GM19324 (cell line): ENCODE measurements around the gene TP53RK.
"Not testable (repeated sequence)": the region's sequence is repeated elsewhere in the genome, so short reads cannot be mapped to it uniquely, and the experiment has no call there.

Experiments used
- ATAC-seq: cut with Tn5 transposase; IDR thresholded peaks from one replicate; pipeline ENCODE4 v1.9.1; 2021; ENCODE audit warnings: mild to moderate bottlenecking, moderate library complexity; ENCODE audit not compliant: unreplicated experiment, low FRiP score

TP53RK gene

DNA sequence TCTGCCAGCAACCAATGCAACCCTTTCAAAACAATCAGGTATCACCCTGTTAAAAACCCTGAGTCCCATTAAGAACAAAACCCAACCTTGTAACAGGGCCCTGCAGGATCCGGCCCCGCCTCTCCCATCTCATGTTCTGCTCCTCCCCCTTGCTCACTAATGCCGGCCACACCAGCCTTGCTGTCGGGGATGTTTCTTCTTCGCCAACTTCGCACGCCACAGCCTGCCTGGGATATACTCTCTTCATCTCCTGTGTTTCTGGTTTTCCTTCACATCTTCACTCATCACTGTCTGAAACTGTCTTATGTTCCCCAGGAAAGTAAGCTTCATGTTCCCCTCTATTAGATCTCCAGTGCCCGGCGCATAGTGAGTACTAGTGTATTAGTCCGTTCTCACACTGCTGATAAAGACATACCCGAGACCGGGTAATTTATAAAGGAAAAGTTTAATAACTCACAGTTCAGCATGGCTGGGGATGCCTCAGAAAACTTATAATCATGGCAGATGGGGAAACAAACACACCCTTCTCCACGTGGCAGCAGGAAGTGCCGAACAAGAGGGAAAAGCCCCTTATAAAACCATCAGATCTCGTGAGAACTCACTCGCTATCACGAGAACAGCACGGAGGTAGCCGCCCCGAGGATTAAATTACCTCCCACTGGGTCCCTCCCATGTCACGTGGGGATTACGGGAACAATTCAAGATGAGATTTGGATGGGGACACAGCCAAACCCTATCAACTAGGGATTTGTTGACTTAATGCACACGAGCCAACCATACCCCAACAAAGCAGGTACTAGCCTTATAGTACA, 5.1 kb downstream of the TP53RK start:
- ATAC-seq: no peak

DNA sequence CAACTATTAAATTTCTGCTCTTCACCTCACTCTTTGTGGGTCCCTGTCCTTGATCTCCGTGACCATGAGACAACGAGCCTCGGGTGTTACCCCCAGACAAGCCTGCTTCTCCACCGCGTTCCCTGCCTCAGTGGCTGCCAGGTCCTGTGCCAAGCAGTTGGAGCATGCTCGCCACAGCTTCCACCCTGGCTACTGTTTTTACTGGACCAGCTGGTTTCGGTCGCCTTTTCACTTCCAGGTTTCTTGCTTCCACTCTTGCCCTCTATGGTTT, 5.6 kb downstream of the TP53RK start:
- no peak for ATAC-seq

DNA sequence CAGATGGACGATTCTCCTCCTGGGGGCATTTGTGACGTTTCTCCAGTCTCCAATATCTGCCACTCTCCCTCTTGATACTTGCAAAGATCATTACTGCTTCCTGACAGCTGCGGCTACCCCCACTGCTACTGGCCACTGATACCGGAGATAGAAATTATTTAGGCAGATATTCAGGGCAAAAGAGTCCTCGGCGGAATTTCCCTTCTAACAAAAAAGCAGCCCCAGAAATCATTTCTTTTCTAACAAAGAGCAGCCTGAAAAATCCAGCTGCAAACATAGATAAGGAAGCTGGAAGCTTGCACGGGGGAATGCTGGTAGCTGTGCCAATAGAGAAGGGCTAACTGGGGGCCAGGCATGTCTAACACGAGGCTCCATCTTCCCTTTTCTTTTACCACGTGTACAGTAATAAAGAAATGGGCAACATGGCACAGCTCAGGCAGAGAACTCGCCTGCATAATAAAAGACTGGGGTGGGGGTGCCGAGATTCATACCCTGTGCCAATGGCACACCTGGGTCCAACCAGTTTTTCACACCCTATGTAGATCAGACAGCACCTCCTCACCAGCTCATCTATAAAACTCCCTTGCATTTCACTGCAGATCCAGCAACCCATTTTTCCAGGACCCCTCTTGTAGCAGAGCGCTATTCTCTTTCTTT, 6.1 kb downstream of the TP53RK start:
- no peak for ATAC-seq

DNA sequence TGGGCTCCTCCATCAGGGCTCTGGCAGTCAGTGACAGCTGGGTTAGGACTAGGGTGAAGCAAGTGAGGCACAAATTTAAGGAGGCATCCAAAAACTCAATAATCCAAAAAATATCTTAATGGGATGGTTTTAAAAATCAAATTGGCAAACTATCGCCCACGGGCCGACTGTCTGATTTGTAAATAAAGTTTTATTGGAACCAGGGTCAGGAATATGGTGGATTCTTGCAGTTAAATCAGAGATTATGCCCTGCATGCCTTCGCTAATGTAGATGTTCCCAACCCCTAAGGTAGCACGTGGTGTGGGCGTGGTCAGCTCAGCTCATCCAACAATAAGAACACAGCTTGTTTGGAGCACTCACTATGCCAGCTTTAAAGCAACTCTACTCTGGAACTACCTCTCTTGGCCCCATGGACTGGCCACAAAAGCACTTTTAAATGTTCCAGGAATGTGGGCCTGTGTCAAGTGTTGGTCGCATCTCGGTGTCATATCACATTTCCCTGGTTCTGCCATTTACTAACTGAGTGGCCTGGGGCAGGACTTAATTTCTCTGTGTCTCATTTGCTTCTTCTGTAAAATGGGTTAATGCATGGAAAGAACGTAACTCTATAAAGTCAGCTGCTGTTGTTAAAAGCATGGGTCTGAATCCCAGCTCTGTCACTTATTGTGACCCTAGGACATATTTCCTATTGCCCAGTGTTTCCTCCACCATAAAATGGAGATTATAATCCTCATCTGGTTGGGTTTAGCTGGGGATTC, 7.0 kb downstream of the TP53RK start:
- ATAC-seq: no peak

DNA sequence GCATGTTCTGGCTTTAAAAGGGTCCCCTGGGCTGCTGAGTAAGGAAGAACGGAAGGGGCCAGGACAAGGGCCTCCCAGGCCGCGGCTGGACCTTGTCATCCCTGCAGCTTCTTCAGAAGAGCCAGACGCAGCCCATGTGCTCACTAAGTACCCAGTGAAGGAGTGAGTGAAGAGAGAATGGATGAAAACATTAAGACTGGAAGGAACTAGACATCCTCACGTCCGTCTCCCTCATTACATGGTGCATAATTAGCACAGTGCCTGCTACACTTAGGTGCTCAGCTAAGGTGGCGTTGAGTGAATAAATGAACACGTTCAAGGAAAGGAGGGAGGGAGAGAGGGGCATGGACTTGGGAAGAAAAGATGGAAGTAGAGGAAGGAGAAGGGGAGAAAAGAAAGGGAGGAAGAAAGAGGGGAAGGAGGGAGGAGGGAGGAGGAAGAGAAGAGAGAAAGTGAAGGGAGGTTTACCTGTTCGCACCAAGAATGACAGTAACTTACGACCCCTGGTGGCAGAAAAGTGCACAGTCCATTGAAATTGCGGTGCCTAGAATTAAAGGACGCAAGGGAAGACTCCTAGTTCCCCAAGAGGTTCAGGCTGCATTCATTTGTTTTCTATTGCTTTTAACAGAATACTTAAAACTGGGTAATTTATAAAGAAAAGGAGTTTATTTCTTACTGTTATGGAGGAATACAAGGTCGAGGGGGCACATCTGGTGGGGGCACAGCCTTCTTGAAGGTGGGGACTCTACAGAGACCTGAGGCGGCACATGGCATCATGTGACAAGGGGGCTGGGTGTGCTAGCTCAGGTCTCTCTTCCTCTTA, 8.0 kb downstream of the TP53RK start:
- ATAC-seq: no peak

DNA sequence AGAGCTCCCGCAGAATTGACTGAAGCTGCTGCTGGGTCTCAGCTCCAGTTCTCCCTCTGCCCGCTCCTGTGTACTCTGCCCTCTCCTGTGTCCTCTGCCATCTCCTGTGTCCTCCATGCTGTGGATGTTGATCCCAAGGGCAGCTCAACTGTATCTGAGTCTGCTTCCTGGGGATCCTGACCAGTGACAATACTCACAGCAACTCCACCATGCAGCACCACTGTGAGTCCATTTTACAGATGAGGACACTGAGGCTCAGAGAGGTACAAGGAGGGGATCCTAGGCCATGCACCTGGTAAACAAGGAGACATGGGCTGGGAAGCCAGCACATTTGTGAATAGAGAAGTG, 8.6 kb downstream of the TP53RK start:
- no peak for ATAC-seq

DNA sequence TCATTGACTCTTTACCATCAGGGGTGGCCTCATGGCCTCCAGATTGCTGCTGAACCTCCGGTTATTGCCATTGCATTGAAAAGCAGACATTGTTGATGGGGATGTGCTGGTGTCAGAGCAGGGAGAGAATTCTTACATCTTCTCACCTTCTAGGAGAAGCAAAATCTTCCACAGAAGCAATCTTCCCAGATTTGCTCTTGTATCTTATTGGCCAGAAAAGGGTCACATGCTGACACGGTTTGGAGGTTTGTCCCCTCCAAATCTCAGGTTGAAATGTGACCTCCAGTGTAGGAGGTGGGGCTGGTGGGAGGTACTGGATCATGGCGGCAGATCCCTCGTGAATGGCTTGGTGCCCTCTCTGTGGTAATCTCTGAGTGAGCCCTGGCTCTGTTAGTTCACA, 10.7 kb downstream of the TP53RK start:
- no peak for ATAC-seq

DNA sequence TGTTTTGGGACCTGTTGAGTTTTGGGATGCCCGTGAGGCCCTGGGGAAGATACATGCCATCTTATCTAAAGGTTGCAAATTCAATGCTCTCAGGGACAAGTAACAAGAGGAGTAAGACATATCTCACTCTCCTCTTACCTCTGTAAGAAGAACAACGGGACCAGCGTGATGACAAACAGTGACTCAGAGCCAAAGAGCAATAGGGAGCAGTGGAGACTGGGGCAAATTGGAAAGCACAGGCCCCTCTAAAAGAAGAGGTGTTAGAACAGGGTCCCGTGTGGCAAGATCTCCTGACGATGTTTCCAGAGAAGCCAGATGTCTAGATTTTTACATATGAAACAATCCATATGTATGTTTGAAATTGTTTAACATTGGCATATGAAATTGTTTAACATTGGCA, 11.6 kb downstream of the TP53RK start:
- ATAC-seq: no peak

DNA sequence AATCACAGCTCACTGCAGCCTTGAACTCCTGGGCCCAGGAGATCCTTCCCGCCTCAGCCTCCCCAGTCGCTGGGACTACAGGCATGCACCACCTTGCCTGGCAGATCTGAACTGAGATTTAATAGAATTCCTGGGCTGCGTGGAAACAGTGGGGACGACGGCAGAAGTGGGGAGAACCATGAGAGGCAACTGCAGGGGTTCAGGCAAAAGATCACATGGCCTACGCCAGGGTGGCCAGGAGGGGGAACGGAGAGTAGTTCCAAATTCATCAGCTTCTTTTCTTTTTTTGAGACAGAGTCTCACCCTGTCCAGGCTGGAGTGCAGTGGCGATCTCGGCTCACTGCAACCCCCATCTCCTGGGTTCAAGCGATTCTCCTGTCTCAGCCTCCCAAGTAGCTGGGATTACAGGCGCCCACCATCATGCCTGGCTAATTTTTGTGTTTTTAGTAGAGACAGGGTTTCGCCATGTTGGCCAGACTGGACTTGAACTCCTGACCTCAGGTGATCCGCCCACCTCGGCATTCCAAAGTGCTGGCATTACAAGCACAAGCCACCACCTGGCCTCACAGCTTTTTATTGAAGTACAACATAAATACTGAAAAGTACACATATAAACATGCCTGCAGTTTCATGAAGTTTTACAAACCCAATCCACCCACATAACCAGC, 12.5 kb downstream of the TP53RK start:
- ATAC-seq: not testable (repeated sequence)

DNA sequence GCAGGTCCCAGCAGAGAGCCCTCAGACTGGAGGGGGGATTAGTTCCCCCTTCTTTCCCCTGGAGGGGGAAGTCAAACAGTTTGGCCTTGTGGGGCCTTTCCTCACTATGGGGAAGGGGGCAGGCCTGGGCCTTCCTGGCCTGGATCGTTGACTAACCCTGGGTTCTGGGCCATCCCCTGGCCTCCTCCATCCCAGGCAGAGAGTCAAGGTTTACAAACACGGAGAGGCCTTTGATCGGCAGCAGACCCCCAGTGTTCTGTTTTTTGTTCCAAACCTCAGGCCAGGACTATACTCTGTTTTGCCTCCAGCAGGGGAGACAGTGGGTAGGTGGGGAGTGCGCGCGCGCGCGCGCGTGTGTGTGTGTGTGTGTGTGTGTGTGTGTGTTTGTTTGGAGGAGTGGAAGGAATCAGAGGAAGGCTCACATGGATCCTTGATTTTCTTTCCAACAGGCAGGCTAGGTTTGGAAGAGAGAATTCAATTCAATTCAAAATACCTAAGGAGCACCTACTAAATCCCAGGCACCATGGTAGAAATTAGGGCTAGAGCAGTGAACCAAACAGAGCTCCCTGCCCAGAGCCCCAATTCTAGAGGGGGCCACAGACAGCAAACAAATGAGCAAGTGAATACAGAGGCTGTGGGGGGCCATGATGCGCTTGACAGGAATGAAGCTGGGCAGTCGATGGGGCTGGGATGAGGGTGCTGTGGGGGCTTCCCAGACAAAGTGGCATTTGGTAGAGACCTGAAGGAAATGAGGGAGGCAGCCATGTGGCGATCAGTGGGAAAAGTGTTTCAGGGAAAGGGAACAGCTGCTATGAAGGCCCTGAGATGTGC, 14.8 kb downstream of the TP53RK start:
- ATAC-seq: no peak

DNA sequence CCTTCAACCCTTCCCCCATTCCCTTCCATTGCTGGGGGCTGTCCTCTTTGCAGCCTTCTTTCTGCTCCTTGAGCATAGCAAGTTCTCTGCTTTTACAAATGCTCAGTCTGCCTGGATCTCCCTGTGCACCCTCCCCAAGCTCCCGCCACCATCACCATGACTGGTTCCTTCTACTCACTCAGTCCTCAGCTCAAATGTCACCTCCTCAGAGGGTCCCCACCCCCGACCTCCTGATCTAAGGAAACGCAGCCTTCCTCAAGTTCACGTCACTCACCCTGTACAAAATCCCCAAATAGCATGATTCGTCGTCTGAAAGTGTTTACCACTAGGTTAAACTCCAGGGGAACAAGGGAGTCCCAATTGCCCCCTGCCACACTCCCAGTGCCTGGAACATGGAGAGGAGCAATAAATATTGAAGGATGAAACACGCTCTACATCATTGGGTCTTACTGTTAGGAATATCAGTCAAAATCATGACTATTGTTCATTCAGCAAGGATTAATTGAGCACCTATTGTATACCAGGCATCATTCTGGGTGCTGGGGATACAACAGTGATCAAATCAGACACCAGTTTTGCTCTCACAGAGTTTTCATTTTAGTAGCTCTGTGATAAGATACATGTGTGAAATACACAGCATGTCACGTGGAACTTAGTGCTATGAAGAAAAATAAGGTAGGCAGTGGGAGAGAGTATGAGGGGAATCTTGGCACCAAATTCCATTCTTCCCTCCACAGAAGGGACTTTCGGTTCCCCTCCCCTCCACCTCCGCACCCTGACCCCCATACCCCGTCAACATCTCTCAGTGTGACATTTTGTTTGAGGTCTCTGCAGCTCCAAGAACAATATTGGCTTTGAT, 15.6 kb downstream of the TP53RK start:
- ATAC-seq: no peak

DNA sequence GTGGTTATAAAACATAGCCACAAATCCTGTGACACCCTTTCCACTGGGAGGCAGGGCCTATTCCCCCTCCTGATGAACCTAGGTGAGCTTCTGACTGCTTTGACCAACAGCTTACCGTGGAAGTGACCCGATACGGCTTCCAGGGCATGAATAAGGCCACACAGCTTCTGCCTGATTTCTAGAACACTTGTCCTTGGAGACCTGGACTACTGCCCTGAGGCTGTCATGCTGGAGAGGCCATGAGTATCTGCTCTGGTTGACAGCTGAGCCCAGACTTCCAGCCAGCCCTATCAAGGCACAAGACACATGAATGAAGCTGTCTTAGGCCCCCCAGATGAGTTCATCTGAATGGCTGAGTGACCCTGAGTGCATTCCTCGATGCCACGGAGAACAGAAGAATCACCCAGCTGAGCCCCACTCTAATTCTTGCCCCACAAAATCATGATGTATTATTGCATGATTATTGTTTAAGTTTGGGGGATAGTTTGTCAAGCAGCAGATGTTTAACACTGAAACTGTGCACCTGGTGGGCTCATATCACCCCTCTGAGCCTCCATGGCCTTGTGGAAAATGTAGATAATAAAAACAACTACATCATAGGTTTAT, 16.6 kb downstream of the TP53RK start:
- no peak for ATAC-seq

DNA sequence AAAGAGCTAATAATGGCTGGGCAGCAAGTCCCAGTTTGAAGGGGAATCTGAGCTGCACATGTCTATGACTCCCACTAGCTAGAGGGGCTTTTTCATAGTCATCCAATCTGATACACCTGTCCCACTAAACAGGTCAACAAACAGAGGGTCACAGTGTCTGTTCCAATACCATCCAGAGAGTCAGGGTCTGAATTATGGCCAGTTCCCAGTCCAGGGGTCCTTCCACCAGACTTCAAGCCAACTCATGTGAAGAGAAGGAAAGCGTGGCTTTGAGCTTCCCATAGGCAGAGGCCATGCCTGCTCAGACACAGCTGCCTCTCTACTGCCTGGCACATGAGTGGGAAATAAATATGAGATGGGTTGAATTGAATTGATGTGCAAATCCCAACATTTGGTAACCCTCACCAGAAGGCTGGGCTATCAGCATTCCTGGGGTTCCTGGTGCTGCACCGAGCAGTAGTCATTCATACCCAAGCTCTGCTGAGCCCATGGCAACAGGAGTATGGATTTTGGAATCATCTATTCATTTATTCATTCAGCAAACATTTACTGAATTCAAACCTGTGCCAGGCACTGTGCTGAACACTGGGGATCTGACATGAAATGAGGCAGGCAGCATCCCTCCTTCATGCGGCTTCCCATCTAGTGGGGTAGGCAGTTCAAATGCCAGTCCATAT, 17.2 kb downstream of the TP53RK start:
- no peak for ATAC-seq

DNA sequence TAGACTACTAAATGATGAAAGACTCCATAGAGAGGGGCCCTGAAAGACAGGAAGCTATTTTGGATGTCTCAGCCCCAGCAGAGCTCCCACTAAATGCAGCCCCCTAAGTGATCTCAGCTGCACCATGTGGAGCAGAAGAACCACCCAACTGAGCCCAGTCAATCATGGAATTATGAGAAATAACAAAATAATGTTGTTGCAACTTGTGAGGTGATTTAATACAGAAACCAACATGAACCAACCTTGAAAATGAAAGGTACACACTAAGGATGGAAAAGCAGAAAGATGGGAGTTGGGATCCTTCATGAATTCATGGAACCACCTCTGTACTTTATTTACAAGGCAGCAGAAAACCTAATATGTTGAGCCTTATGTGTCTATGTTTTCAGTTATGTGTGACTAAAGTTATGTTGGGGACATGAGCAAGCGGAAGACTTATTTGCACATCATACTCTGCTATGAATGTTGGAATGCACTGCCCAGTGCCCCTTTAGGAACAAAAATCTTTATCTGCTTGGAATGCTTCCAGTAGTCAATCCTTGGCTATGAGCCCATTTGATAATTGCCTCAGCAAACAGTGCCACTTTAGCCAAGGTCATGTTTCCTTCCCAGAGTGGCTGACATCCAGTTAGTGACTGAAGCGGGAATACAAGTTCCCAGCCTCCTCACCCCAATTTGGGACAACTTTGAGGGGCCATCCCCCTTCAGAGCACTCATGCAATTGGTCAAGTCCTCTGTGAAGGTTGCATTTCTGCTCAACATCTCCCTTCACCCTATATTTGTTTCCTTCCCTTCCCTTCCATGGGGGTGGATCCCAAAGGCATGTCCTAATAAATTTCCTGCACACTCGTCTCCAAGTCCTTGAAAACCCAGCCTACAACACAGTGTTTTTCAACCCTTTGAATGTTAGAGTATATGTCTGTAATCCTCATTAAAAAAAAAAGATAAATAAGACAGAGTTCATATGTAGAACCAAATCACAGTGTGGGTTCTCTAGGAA, 18.4 kb downstream of the TP53RK start:
- no peak for ATAC-seq

DNA sequence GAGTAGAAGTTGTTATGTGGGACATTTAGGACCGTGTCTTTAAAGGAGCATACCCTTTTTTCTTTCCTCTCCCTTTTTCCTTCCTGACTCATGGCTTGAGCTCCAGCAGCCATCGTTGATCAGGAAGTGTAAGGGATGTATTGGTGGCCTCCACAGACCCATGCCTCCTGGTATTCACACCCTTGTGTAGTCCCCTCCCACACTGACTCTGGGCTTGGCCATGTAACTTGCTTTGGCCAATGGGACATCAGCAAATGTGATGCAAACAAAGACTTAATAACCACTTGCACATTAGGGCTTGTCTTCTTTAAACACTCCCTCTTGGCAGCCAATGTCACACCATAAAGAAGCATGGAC, 19.0 kb downstream of the TP53RK start:
- no peak for ATAC-seq

DNA sequence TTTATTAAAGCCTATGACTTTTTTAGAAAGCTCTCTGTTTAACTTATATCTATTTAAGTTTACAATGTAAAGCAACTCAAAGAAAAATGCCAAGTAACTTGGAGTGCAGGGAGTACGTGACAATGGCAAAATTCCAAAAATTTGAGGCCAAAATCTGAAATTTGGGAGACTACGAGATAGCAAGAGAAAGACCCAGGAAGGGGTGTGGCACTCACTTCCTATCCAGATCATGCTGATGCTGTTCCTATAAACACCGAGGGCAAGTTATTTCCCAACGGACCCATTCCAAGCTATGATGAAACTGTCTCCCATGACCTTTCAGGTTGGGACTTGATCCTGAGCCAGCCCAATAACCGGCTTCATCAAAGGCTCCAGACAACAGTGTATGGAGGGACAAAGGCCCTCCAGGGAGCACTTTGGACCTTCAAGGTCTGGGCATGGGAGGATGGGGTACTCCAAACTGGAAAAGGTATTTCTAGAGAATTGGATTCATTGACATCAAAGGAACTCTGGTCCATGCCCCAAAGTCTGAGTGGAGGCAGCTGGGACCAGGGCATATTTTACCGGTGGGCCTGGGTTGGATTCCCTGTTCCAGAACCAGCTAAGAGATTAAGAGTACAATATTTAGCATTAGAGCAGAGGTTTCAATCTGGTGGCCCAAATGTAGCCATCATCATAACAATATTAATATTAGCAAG, 22.3 kb downstream of the TP53RK start:
- no peak for ATAC-seq
